Astrocyte (in vitro differentiated cells and primary cell): ENCODE data around the gene RFC1. TPM values are rescaled to one million over a fixed set of nuclear protein-coding genes. Genes with fewer than 3 reads are reported as not detected.

Experiments used
- DNase-seq: peaks from one replicate; pipeline ENCODE4 v3.0.0-alpha.2; 2010; ENCODE audit warnings: low read depth
- FAIRE-seq: peaks from 2 replicates; lab custom pipeline; 2011; peaks lifted over from hg19 to GRCh38; lab: Jason Lieb, UNC
- H2AFZ ChIP-seq: 2 replicates; pipeline ENCODE4 v1.6.0; 2012; ENCODE audit warnings: low read depth, low read length, inconsistent platforms
- H3K27ac ChIP-seq: 2 replicates; pipeline ENCODE4 v1.5.1; 2011; ENCODE audit warnings: low read depth, low read length, inconsistent platforms
- H3K27me3 ChIP-seq: 2 replicates; pipeline ENCODE4 v1.6.0; 2011; ENCODE audit warnings: low read length, inconsistent platforms; ENCODE audit not compliant: insufficient read depth
- H3K36me3 ChIP-seq: 2 replicates; pipeline ENCODE4 v1.5.1; 2011; ENCODE audit warnings: low read length, inconsistent platforms; ENCODE audit not compliant: insufficient read depth
- H3K4me1 ChIP-seq: 2 replicates; pipeline ENCODE4 v1.5.1; 2011; ENCODE audit warnings: low read length, inconsistent platforms; ENCODE audit not compliant: insufficient read depth
- H3K4me2 ChIP-seq: 2 replicates; pipeline ENCODE4 v1.6.0; 2012; ENCODE audit warnings: low read length, inconsistent platforms
- H3K4me3 ChIP-seq: 2 replicates; pipeline ENCODE4 v1.5.1; 2011; ENCODE audit warnings: low read depth, mild to moderate bottlenecking, low read length, inconsistent platforms; ENCODE audit not compliant: insufficient read depth
- H3K79me2 ChIP-seq: 2 replicates; pipeline ENCODE4 v1.6.0; 2012; ENCODE audit warnings: mild to moderate bottlenecking, low read length, inconsistent platforms; ENCODE audit not compliant: insufficient read depth
- H3K9ac ChIP-seq: 2 replicates; pipeline ENCODE4 v1.6.0; 2012; ENCODE audit warnings: mild to moderate bottlenecking, low read length, inconsistent platforms
- H3K9me3 ChIP-seq: 2 replicates; pipeline ENCODE4 v1.5.1; 2012; ENCODE audit warnings: low read depth, mild to moderate bottlenecking, low read length, inconsistent platforms; ENCODE audit not compliant: insufficient read depth
- H4K20me1 ChIP-seq: 2 replicates; pipeline ENCODE4 v1.6.0; 2012; ENCODE audit warnings: low read length, inconsistent platforms; ENCODE audit not compliant: insufficient read depth
- H3K27ac Mint-ChIP-seq: one replicate; pipeline ENCODE4 v1.8.0; 2021; ENCODE audit warnings: mild to moderate bottlenecking, mixed read lengths; ENCODE audit not compliant: unreplicated experiment
- H3K27me3 Mint-ChIP-seq: one replicate; pipeline ENCODE4 v1.8.0; 2021; ENCODE audit warnings: low read depth, mixed read lengths; ENCODE audit not compliant: unreplicated experiment
- H3K36me3 Mint-ChIP-seq: one replicate; pipeline ENCODE4 v1.8.0; 2021; ENCODE audit warnings: low read depth, mixed read lengths; ENCODE audit not compliant: unreplicated experiment
- H3K4me1 Mint-ChIP-seq: one replicate; pipeline ENCODE4 v1.8.0; 2021; ENCODE audit warnings: low read depth, mixed read lengths; ENCODE audit not compliant: unreplicated experiment
- H3K4me3 Mint-ChIP-seq: one replicate; pipeline ENCODE4 v1.8.0; 2021; ENCODE audit warnings: mild to moderate bottlenecking, moderate library complexity, mixed read lengths; ENCODE audit not compliant: unreplicated experiment
- H3K9me3 Mint-ChIP-seq: one replicate; pipeline ENCODE4 v1.8.0; 2021; ENCODE audit warnings: mild to moderate bottlenecking, mixed read lengths; ENCODE audit not compliant: unreplicated experiment
- EZH2 ChIP-seq: IDR thresholded peaks from 2 replicates; pipeline ENCODE4 v1.6.1; 2012; ENCODE audit warnings: mild to moderate bottlenecking, low read length, inconsistent platforms; ENCODE audit not compliant: insufficient read depth
- total RNA-seq: library from RNA; stranded (reverse); gene quantifications from 2 replicates; pipeline ENCODE4 v1.2.1, GENCODE V29; 2021
- TF ChIP-seq, protein P1 (sequence below): IDR thresholded peaks from 2 replicates; pipeline ENCODE4 v1.5.1; 2011; ENCODE audit warnings: low read depth, mild to moderate bottlenecking, inconsistent platforms, low read length, moderate library complexity; ENCODE audit not compliant: insufficient read depth

The RFC1 gene
- total RNA-seq, 1 donor from 2014 or later = 32.7 TPM

DNA sequence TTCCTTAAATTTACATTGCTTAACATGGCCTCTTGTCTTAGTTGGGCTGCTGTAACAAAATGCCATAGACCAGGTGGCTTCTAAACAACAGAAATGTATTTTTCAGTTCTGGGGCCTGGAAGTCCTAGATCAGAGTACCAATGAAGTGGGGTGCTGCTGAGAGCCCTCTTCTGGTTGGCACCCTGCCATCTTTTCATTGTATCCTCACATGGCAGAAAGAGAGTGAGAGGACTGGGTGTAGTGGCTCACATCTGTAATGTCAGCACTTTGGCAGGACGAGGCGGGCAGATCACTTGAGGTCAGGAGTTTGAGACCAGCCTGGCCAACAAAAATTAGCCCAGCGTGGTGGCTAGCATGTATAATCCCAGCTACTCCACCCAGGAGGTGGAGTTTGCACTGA is 28.5 kb upstream of the RFC1 start:
- H3K36me3 Mint-ChIP-seq = no peaks in the 10 kb centered on the region
- no peak overlapping the region for H3K9ac ChIP-seq
- H3K4me3 Mint-ChIP-seq = no peak overlapping the region
- H4K20me1 ChIP-seq = no peaks in the 10 kb centered on the region
- H3K4me1 Mint-ChIP-seq = no peaks in the 10 kb centered on the region
- H3K4me1 ChIP-seq = no peaks in the 10 kb centered on the region
- H3K27ac ChIP-seq = no peak overlapping the region
- no peaks in the 10 kb centered on the region for H3K36me3 ChIP-seq
- TF ChIP-seq, protein P1, sequence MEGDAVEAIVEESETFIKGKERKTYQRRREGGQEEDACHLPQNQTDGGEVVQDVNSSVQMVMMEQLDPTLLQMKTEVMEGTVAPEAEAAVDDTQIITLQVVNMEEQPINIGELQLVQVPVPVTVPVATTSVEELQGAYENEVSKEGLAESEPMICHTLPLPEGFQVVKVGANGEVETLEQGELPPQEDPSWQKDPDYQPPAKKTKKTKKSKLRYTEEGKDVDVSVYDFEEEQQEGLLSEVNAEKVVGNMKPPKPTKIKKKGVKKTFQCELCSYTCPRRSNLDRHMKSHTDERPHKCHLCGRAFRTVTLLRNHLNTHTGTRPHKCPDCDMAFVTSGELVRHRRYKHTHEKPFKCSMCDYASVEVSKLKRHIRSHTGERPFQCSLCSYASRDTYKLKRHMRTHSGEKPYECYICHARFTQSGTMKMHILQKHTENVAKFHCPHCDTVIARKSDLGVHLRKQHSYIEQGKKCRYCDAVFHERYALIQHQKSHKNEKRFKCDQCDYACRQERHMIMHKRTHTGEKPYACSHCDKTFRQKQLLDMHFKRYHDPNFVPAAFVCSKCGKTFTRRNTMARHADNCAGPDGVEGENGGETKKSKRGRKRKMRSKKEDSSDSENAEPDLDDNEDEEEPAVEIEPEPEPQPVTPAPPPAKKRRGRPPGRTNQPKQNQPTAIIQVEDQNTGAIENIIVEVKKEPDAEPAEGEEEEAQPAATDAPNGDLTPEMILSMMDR = no peak
- no peak for TF ChIP-seq EZH2
- H3K27ac Mint-ChIP-seq = no peak overlapping the region
- no peak for DNase-seq
- no peak overlapping the region for H2AFZ ChIP-seq
- H3K9me3 Mint-ChIP-seq = no peaks in the 10 kb centered on the region
- no peak for FAIRE-seq
- no peak overlapping the region for H3K4me3 ChIP-seq
- H3K4me2 ChIP-seq = no peak overlapping the region
- no peaks in the 10 kb centered on the region for H3K79me2 ChIP-seq
- H3K9me3 ChIP-seq = no peaks in the 10 kb centered on the region
- H3K27me3 ChIP-seq = no peaks in the 10 kb centered on the region
- H3K27me3 Mint-ChIP-seq = peaks cover 1% of the 10 kb centered on the region

DNA sequence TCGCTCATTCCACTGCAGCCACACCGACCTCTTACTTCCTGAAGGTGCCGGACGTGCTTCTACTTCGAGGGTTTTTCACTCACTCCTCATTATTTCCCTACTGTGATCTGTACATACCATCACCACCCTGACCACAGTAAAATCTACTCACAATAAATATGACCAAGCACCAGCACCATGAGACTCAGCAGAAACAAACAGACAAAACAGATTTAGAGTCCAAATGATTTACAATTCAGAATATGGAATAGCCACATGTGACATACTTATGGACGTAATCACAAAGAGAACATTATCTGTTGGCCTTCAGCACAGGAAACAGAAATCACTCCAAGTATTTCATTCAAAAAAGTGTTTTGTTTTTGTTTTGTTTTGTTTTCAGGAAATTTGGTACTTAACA is 24.4 kb upstream of the RFC1 start:
- Histone ChIP-seq H3K36me3 (no peaks in the 10 kb centered on the region), H3K4me3 (no peak overlapping the region), H3K27ac (no peak overlapping the region), H3K27me3 (no peaks in the 10 kb centered on the region), H3K4me2 (no peak overlapping the region), H3K79me2 (no peaks in the 10 kb centered on the region), H3K4me1 (no peaks in the 10 kb centered on the region), H2AFZ (no peak overlapping the region), H3K9ac (no peak overlapping the region), H4K20me1 (no peaks in the 10 kb centered on the region), H3K9me3 (no peaks in the 10 kb centered on the region)
- Mint-ChIP-seq H3K4me1 (no peaks in the 10 kb centered on the region), H3K36me3 (no peaks in the 10 kb centered on the region), H3K27me3 (no peaks in the 10 kb centered on the region), H3K27ac (no peak overlapping the region), H3K9me3 (no peaks in the 10 kb centered on the region), H3K4me3 (no peak overlapping the region)
- DNase-seq = no peak
- TF ChIP-seq EZH2 = no peak
- TF ChIP-seq, protein P1 = no peak
- no peak for FAIRE-seq

DNA sequence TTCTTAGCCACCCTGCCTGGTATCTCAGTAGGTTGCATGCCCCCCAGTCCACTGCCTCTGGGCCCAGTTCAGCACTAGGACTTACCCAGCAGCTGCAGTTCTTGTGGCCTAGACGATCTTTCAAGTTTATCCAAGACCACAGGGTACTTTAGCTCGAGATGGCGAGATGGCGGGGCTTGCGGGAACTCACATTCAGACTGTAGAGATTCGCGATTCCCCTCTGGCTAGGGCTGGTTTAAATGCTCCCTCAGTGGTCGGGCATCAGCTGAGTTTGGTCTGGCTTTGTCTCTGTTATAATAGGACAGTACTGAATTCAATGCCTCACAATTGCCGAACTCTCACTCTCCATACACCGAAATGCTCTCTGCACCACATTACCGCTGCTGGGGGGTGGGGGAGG is 18.4 kb upstream of the RFC1 start:
- Histone ChIP-seq H3K79me2 (no peaks in the 10 kb centered on the region), H2AFZ (no peak overlapping the region), H3K4me3 (no peak overlapping the region), H3K4me2 (no peak overlapping the region), H3K27me3 (no peaks in the 10 kb centered on the region), H3K4me1 (no peaks in the 10 kb centered on the region), H3K36me3 (no peaks in the 10 kb centered on the region), H3K9ac (no peak overlapping the region), H3K9me3 (no peaks in the 10 kb centered on the region), H3K27ac (no peak overlapping the region), H4K20me1 (no peaks in the 10 kb centered on the region)
- DNase-seq (no peak), FAIRE-seq (no peak)
- H3K27ac Mint-ChIP-seq = no peak overlapping the region
- H3K27me3 Mint-ChIP-seq = peaks cover 5% of the 10 kb centered on the region
- H3K4me3 Mint-ChIP-seq = no peak overlapping the region
- H3K36me3 Mint-ChIP-seq = no peaks in the 10 kb centered on the region
- H3K9me3 Mint-ChIP-seq = no peaks in the 10 kb centered on the region
- no peak for TF ChIP-seq EZH2
- TF ChIP-seq, protein P1 = no peak
- no peaks in the 10 kb centered on the region for H3K4me1 Mint-ChIP-seq
